Caco-2 (cell line): Measurements from ENCODE around the gene PCMTD2. TPM values are rescaled to one million over a fixed set of nuclear protein-coding genes. Genes with fewer than 3 reads are reported as not detected.

Experiments used
- BruUV-seq: library from RNA; stranded (reverse); fragments of 400-500 nt; replicated peaks from 2 replicates; lab custom pipeline; 2021; lab: Mats Ljungman, UMichigan
- CTCF ChIA-PET: fragments of 300-600 bp; sonication (Branson Sonifier 250); formaldehyde crosslinking; loops from one replicate; lab custom pipeline; 2022; ENCODE audit warnings: antibody characterized with exemption; lab: Charles Lee
- POLR2A ChIA-PET: fragments of 300-600 bp; sonication (Branson Sonifier 250); formaldehyde crosslinking; loops from one replicate; lab custom pipeline; 2022; ENCODE audit warnings: antibody characterized with exemption; lab: Charles Lee
- DNase-seq, 2 experiments: peaks; one replicate each; pipeline versions ENCODE4 v3.0.0 to v3.0.0-alpha.2; 2020 to 2022
- H3K27me3 ChIP-seq: replicated peaks from 2 replicates; pipeline ENCODE4 v1.6.0; 2011; ENCODE audit warnings: low read length; ENCODE audit not compliant: control insufficient read depth, insufficient read depth
- H3K36me3 ChIP-seq: 2 replicates; pipeline ENCODE4 v1.5.1; 2011; ENCODE audit warnings: low read length; ENCODE audit not compliant: control insufficient read depth, insufficient read depth
- H3K4me1 ChIP-seq: fragments of 250-450 bp; sonication (Bioruptor Pico); 2 replicates; pipeline ENCODE4 v1.5.1; 2020; ENCODE audit warnings: mild to moderate bottlenecking
- H3K4me3 ChIP-seq: 2 replicates; pipeline ENCODE4 v1.5.1; 2011; ENCODE audit warnings: low read depth, mild to moderate bottlenecking, control low read depth, low read length
- H3K9me3 ChIP-seq: fragments of 250-450 bp; sonication (Bioruptor Pico); 2 replicates; pipeline ENCODE4 v1.5.1; 2020; ENCODE audit warnings: mild to moderate bottlenecking, moderate library complexity
- H3K27ac Mint-ChIP-seq: one replicate; pipeline ENCODE4 v1.8.0; 2022; ENCODE audit warnings: mixed read lengths; ENCODE audit not compliant: unreplicated experiment
- H3K27me3 Mint-ChIP-seq: one replicate; pipeline ENCODE4 v1.8.0; 2022; ENCODE audit warnings: mixed read lengths; ENCODE audit not compliant: insufficient read depth, unreplicated experiment
- H3K36me3 Mint-ChIP-seq: one replicate; pipeline ENCODE4 v1.8.0; 2022; ENCODE audit warnings: mild to moderate bottlenecking, mixed read lengths; ENCODE audit not compliant: insufficient read depth, unreplicated experiment
- H3K4me1 Mint-ChIP-seq: one replicate; pipeline ENCODE4 v1.8.0; 2022; ENCODE audit warnings: low read depth, mixed read lengths; ENCODE audit not compliant: unreplicated experiment
- H3K4me3 Mint-ChIP-seq: one replicate; pipeline ENCODE4 v1.8.0; 2022; ENCODE audit warnings: mild to moderate bottlenecking, moderate library complexity, mixed read lengths; ENCODE audit not compliant: unreplicated experiment
- H3K9me3 Mint-ChIP-seq: one replicate; pipeline ENCODE4 v1.8.0; 2022; ENCODE audit warnings: mixed read lengths; ENCODE audit not compliant: unreplicated experiment
- intact Hi-C: fragments of 100-400 bp; cut with micrococcal nuclease; formaldehyde crosslinking; loops from one replicate; pipeline ENCODE4 v1.10.0; 2022; ENCODE audit not compliant: unreplicated experiment
- total RNA-seq: library from RNA; stranded (reverse); gene quantifications from 2 replicates; pipeline ENCODE4 v1.2.3, GENCODE V29; 2022
- TF ChIP-seq, protein P1 (sequence below), 2 experiments: fragments of 200-600 bp in 1 of 2; IDR thresholded peaks; 1 replicate in 1 of 2; 2 replicates in 1 of 2; pipeline versions ENCODE4 v1.5.1 to v1.8.0; 2011 to 2022; ENCODE audit warnings: antibody characterized with exemption in 1 of 2, control low read depth in 1 of 2, inconsistent platforms in 1 of 2, low read depth in 1 of 2, low read length in 1 of 2, mild to moderate bottlenecking in 1 of 2, moderate library complexity in 1 of 2; ENCODE audit not compliant: insufficient read depth in 1 of 2, severe bottlenecking in 1 of 2, unreplicated experiment in 1 of 2

PCMTD2 gene
- total RNA-seq, 1 experiment from 2014 or later, result 101 TPM

DNA sequence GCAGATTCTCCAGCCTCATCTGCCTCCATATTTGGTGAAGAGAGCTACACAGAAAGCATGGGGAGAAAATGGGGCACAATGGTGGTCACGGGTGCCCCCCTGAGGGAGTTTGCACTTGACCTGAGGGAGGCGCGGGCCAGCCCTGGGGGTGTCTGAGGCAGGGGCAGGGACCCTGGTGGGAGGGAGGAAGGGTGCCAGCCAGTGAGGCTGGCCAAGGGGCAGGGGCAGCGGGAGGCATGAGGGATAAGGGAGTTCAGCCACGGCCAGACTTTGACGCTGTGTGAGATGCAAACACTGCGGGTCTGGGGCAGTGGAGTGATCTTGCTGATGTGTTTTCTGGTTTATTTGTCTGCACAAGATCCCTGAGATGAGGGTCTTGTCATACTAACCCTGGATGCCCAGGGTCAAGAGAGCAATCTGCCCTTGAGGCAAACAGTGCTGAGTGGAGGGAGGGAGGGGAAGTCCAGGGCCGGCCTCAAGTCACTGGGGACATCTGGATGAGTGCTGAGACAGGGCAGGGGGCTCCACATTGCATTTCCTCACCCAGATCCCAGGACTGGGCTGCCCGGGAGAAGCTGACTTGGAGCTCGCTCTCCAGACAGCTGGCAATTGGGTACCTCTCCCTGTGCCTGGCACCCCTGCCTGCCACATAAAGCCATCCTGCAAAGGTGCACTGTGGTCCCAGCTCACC lies 8.8 kb upstream of the PCMTD2 start:
- no peaks in the 10 kb centered on the region for H3K36me3 ChIP-seq
- H3K27ac Mint-ChIP-seq, result no peak overlapping the region
- intact Hi-C loops, result no loop called here
- POLR2A ChIA-PET, result no interaction called here
- no peaks in the 10 kb centered on the region for H3K36me3 Mint-ChIP-seq
- H3K9me3 ChIP-seq, result no peaks in the 10 kb centered on the region
- peaks cover 16% of the 10 kb centered on the region for H3K27me3 Mint-ChIP-seq
- CTCF ChIA-PET, result no interaction called here
- TF ChIP-seq, protein P1, sequence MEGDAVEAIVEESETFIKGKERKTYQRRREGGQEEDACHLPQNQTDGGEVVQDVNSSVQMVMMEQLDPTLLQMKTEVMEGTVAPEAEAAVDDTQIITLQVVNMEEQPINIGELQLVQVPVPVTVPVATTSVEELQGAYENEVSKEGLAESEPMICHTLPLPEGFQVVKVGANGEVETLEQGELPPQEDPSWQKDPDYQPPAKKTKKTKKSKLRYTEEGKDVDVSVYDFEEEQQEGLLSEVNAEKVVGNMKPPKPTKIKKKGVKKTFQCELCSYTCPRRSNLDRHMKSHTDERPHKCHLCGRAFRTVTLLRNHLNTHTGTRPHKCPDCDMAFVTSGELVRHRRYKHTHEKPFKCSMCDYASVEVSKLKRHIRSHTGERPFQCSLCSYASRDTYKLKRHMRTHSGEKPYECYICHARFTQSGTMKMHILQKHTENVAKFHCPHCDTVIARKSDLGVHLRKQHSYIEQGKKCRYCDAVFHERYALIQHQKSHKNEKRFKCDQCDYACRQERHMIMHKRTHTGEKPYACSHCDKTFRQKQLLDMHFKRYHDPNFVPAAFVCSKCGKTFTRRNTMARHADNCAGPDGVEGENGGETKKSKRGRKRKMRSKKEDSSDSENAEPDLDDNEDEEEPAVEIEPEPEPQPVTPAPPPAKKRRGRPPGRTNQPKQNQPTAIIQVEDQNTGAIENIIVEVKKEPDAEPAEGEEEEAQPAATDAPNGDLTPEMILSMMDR (IDR thresholded peaks at IDR 0.05; ENCODE audit: insufficient read depth in 1 of 2, low read depth in 1 of 2, low read length in 1 of 2, severe bottlenecking in 1 of 2, unreplicated experiment in 1 of 2), result no peak
- no peak overlapping the region for H3K4me3 ChIP-seq
- no TSS peak for BruUV-seq
- H3K4me1 ChIP-seq, result peaks cover 11% of the 10 kb centered on the region
- peak in 1 of 2 experiments; percentile 40 for DNase-seq
- H3K4me1 Mint-ChIP-seq, result peaks cover 11% of the 10 kb centered on the region
- no peaks in the 10 kb centered on the region for H3K27me3 ChIP-seq
- H3K4me3 Mint-ChIP-seq, result no peak overlapping the region
- no peaks in the 10 kb centered on the region for H3K9me3 Mint-ChIP-seq

DNA sequence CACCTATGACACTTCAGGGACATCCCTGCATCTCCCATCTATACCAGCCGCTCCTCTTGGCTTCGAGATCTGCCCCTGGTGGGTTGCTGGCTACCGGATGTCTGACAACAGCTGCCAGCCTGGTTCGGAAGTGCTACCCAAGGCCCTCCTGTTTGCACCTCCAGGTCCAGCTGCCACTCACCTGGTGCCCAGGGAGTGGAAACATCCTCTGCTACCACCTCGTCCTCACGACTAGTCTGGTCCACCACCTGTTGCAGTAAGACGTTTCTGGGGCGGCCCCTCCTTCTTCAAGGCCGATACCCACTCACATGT lies 8.3 kb upstream of the PCMTD2 start:
- peaks cover 16% of the 10 kb centered on the region for H3K27me3 Mint-ChIP-seq
- DNase-seq, result peak in 1 of 2 experiments; percentile 46
- intact Hi-C loops, result no loop called here
- BruUV-seq, result no TSS peak
- POLR2A ChIA-PET, result no interaction called here
- peaks cover 9% of the 10 kb centered on the region for H3K4me1 Mint-ChIP-seq
- no peaks in the 10 kb centered on the region for H3K9me3 Mint-ChIP-seq
- CTCF ChIA-PET, result no interaction called here
- no peak overlapping the region for H3K4me3 ChIP-seq
- TF ChIP-seq, protein P1 (IDR thresholded peaks at IDR 0.05; ENCODE audit: insufficient read depth in 1 of 2, low read depth in 1 of 2, low read length in 1 of 2, severe bottlenecking in 1 of 2, unreplicated experiment in 1 of 2), result no peak
- no peaks in the 10 kb centered on the region for H3K27me3 ChIP-seq
- H3K36me3 Mint-ChIP-seq, result no peaks in the 10 kb centered on the region
- peaks cover 10% of the 10 kb centered on the region for H3K4me1 ChIP-seq
- no peak overlapping the region for H3K4me3 Mint-ChIP-seq
- no peaks in the 10 kb centered on the region for H3K9me3 ChIP-seq
- H3K27ac Mint-ChIP-seq, result no peak overlapping the region
- H3K36me3 ChIP-seq, result no peaks in the 10 kb centered on the region

DNA sequence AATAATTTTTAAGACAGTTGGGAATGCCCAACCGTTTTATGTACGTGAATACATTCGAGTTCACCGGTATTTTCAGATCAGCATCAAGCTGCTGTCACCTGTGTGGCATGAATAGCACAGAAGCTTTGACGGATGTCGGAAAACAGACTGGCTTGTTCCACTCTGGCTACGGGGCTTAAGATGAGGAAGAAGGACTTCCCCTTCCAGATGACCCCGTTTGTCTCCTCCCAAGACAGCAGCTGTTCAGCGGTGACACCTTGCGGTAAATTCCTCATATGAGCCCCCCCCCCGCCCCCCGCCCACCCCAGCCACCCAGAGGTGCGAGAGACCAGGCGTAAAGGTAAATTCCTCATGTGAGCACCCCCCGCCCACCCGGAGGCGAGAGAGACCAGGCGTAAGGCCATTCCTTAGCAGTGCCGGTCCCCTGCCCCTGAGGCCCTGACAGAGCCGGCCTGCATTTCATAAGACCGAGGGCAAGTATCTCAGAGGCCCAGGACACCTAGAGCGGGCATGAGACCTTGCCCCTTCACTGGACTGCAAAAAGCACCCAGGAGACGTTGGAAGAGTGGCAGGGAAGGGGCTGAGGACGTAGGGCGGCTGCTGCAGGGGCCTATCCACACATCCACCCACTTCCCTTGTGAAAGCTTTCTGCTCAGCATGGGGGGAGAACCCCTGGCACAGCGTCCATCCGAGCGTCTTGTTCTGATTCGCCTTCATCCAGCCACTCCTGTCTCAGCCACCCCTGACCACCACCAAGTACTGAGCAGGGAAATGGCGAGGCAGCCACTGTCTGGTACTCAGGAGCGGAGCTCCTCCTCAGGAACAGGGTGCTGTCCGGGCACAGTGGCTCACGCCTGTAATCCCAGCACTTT lies 7.3 kb upstream of the PCMTD2 start:
- no peaks in the 10 kb centered on the region for H3K9me3 ChIP-seq
- CTCF ChIA-PET, result interaction anchor here (0.6 kb wide), 1 partner anchor 146 kb away, joined by 4 read pairs; no protein-coding TSS in a partner anchor
- H3K4me3 Mint-ChIP-seq, result no peak overlapping the region
- H3K4me1 Mint-ChIP-seq, result no peaks in the 10 kb centered on the region
- no peaks in the 10 kb centered on the region for H3K36me3 ChIP-seq
- no peak overlapping the region for H3K27ac Mint-ChIP-seq
- H3K27me3 ChIP-seq, result no peaks in the 10 kb centered on the region
- POLR2A ChIA-PET, result no interaction called here
- H3K9me3 Mint-ChIP-seq, result no peaks in the 10 kb centered on the region
- TF ChIP-seq, protein P1 (IDR thresholded peaks at IDR 0.05; ENCODE audit: insufficient read depth in 1 of 2, low read depth in 1 of 2, low read length in 1 of 2, severe bottlenecking in 1 of 2, unreplicated experiment in 1 of 2), result peak in 1 of 2 experiments; percentile 10
- H3K4me1 ChIP-seq, result peaks cover under 1% of the 10 kb centered on the region; the same call in 1 of the 2 replicates
- DNase-seq, result peak in 1 of 2 experiments; percentile 46
- no peak overlapping the region for H3K4me3 ChIP-seq
- intact Hi-C loops, result no loop called here
- peaks cover 16% of the 10 kb centered on the region for H3K27me3 Mint-ChIP-seq
- no TSS peak for BruUV-seq
- no peaks in the 10 kb centered on the region for H3K36me3 Mint-ChIP-seq
